GM23338 (cell line): ENCODE data around the gene DCDC1. TPM values are rescaled to one million over a fixed set of nuclear protein-coding genes. Genes with fewer than 3 reads are reported as not detected.

Source experiments
- ATAC-seq: fragments of 200-7000 bp; cut with Tn5 transposase; 3 replicates; pipeline ENCODE4 v1.9.1; 2020
- DNase-seq: peaks from one replicate; pipeline ENCODE4 v3.0.0-alpha.2; 2015; ENCODE audit warnings: low spot score
- H2AFZ ChIP-seq: fragments of 200-600 bp; sonication (generic); 2 replicates; pipeline ENCODE4 v1.8.0; 2016; ENCODE audit warnings: antibody characterized with exemption, mild to moderate bottlenecking, moderate library complexity
- H3F3A ChIP-seq: fragments of 200-600 bp; sonication (generic); replicated peaks from 2 replicates; pipeline ENCODE4 v1.8.0; 2017; ENCODE audit warnings: antibody characterized with exemption, mixed run types, low read depth
- H3K27ac ChIP-seq: fragments of 200-600 bp; sonication (generic); 2 replicates; pipeline ENCODE4 v1.6.1; 2016; ENCODE audit warnings: low read depth
- H3K27me3 ChIP-seq: fragments of 200-600 bp; sonication (generic); 2 replicates; pipeline ENCODE4 v1.8.0; 2016; ENCODE audit warnings: mild to moderate bottlenecking, mixed run types, moderate library complexity; ENCODE audit not compliant: insufficient read depth
- H3K36me3 ChIP-seq: fragments of 200-600 bp; sonication (generic); 2 replicates; pipeline ENCODE4 v1.8.0; 2016; ENCODE audit warnings: mild to moderate bottlenecking; ENCODE audit not compliant: insufficient read depth
- H3K4me1 ChIP-seq: fragments of 200-600 bp; sonication (generic); 2 replicates; pipeline ENCODE4 v1.8.0; 2016; ENCODE audit warnings: mild to moderate bottlenecking, moderate library complexity; ENCODE audit not compliant: insufficient read depth
- H3K4me2 ChIP-seq: fragments of 200-600 bp; sonication (generic); 2 replicates; pipeline ENCODE4 v1.7.1; 2017; ENCODE audit warnings: mixed run types
- H3K4me3 ChIP-seq: fragments of 200-600 bp; sonication (generic); 2 replicates; pipeline ENCODE4 v1.6.1; 2016; ENCODE audit warnings: mixed run types
- H3K79me2 ChIP-seq: fragments of 200-600 bp; sonication (generic); replicated peaks from 2 replicates; pipeline ENCODE4 v1.8.0; 2017; ENCODE audit warnings: mild to moderate bottlenecking; ENCODE audit not compliant: insufficient read depth
- H3K9me2 ChIP-seq: fragments of 200-600 bp; sonication (generic); 2 replicates; pipeline ENCODE4 v1.8.0; 2017; ENCODE audit not compliant: insufficient read depth
- H4K20me1 ChIP-seq: fragments of 200-600 bp; sonication (generic); replicated peaks from 2 replicates; pipeline ENCODE4 v1.8.0; 2017; ENCODE audit warnings: mild to moderate bottlenecking; ENCODE audit not compliant: insufficient read depth
- H3K27ac Mint-ChIP-seq: 2 replicates; pipeline ENCODE4 v1.8.0; 2020; ENCODE audit warnings: inconsistent platforms, mild to moderate bottlenecking, moderate library complexity, mixed read lengths
- H3K27me3 Mint-ChIP-seq: 3 replicates; pipeline ENCODE4 v1.8.0; 2022; ENCODE audit warnings: low read depth, mild to moderate bottlenecking, moderate library complexity, mixed read lengths, inconsistent platforms; ENCODE audit not compliant: insufficient read depth, poor library complexity
- H3K36me3 Mint-ChIP-seq: 3 replicates; pipeline ENCODE4 v1.8.0; 2021; ENCODE audit warnings: low read depth, mild to moderate bottlenecking, inconsistent platforms, moderate library complexity, mixed read lengths
- H3K4me1 Mint-ChIP-seq: 3 replicates; pipeline ENCODE4 v1.8.0; 2020; ENCODE audit warnings: mild to moderate bottlenecking, inconsistent platforms, mixed read lengths
- H3K4me3 Mint-ChIP-seq: 3 replicates; pipeline ENCODE4 v1.8.0; 2021; ENCODE audit warnings: moderate library complexity, mild to moderate bottlenecking, inconsistent platforms, mixed read lengths
- H3K9me3 Mint-ChIP-seq: 3 replicates; pipeline ENCODE4 v1.8.0; 2020; ENCODE audit warnings: moderate library complexity, mild to moderate bottlenecking, inconsistent platforms, mixed read lengths
- CREB1 ChIP-seq: fragments of 250-450 bp; sonication (Bioruptor Pico); IDR thresholded peaks from 2 replicates; pipeline ENCODE4 v1.5.0; 2020; ENCODE audit warnings: low read depth, mild to moderate bottlenecking, moderate library complexity
- ETS1 ChIP-seq: IDR thresholded peaks from 2 replicates; pipeline ENCODE4 v1.6.1; 2016; ENCODE audit warnings: antibody characterized with exemption
- EZH2phosphoT487 ChIP-seq: fragments of 200-600 bp; sonication (generic); IDR thresholded peaks from one replicate; pipeline ENCODE4 v1.8.1; 2018; ENCODE audit warnings: antibody characterized with exemption; ENCODE audit not compliant: unreplicated experiment
- NANOG ChIP-seq: IDR thresholded peaks from 2 replicates; pipeline ENCODE4 v1.6.1; 2016; ENCODE audit warnings: antibody characterized with exemption, borderline replicate concordance
- POLR2AphosphoS5 ChIP-seq: IDR thresholded peaks from 2 replicates; pipeline ENCODE4 v1.6.1; 2016; ENCODE audit warnings: antibody characterized with exemption, low read depth
- STAT1 ChIP-seq: IDR thresholded peaks from one replicate; pipeline ENCODE4 v1.6.1; 2016; ENCODE audit warnings: antibody characterized with exemption; ENCODE audit not compliant: unreplicated experiment
- ZNF114 ChIP-seq: fragments of 250-450 bp; sonication (Bioruptor Pico); IDR thresholded peaks from 2 replicates; pipeline ENCODE4 v1.5.0; 2020; ENCODE audit warnings: mild to moderate bottlenecking, moderate library complexity
- ZNF331 ChIP-seq: fragments of 250-450 bp; sonication (Bioruptor Pico); IDR thresholded peaks from 2 replicates; pipeline ENCODE4 v1.5.0; 2020; ENCODE audit warnings: low read depth, mild to moderate bottlenecking, moderate library complexity
- ZNF462 ChIP-seq: fragments of 250-450 bp; sonication (Bioruptor Pico); IDR thresholded peaks from 2 replicates; pipeline ENCODE4 v1.5.0; 2020; ENCODE audit warnings: mild to moderate bottlenecking, moderate library complexity
- polyA plus RNA-seq: library from polyadenylated mRNA; unstranded; fragments of >200 nt; fragmentation: Nextera tagmentation; extraction: Ambion mirVana; gene quantifications from 2 replicates; pipeline ENCODE4 v1.2.1, GENCODE V29; 2016
- total RNA-seq: library from RNA; depleted of rRNA; stranded (reverse); fragments of >200 nt; shearing (Covaris generic); gene quantifications from 2 replicates; pipeline ENCODE4 v1.2.3, GENCODE V29; 2014

The DCDC1 gene
- total and polyA plus RNA-seq, 2 experiments from 2014 or later, result 0.56 to 0.58 TPM

GRCh38 chr11:31254415-31254814 lies 115.1 kb downstream of the DCDC1 start (continued):
- no peak for TF ChIP-seq ZNF462 (CRISPR knock-in tag)
- TF ChIP-seq ZNF331 (CRISPR knock-in tag), result no peak

- Histone ChIP-seq H3K9me2 (no peaks in the 10 kb centered on the region), H2AFZ (no peak overlapping the region), H3K27me3 (no peaks in the 10 kb centered on the region), H4K20me1 (no peaks in the 10 kb centered on the region), H3K27ac (no peak overlapping the region), H3K4me2 (peak overlapping the region; percentile 56), H3K4me3 (no peak overlapping the region), H3K4me1 (peaks cover 26% of the 10 kb centered on the region), H3F3A (no peaks in the 10 kb centered on the region), H3K36me3 (no peaks in the 10 kb centered on the region), H3K79me2 (no peaks in the 10 kb centered on the region)
- DNase-seq (no peak), ATAC-seq (no peak)
- H3K36me3 Mint-ChIP-seq, result no peaks in the 10 kb centered on the region
- no peaks in the 10 kb centered on the region for H3K27me3 Mint-ChIP-seq
- H3K27ac Mint-ChIP-seq, result no peak overlapping the region
- no peaks in the 10 kb centered on the region for H3K9me3 Mint-ChIP-seq
- H3K4me1 Mint-ChIP-seq, result peaks cover 35% of the 10 kb centered on the region
- H3K4me3 Mint-ChIP-seq, result no peak overlapping the region
- TF ChIP-seq ZNF462 (CRISPR knock-in tag) (no peak), ETS1 (no peak), STAT1 (no peak), POLR2AphosphoS5 (no peak), CREB1 (no peak), ZNF331 (CRISPR knock-in tag) (no peak), EZH2phosphoT487 (no peak), NANOG (no peak), ZNF114 (CRISPR knock-in tag) (no peak)
Observed at GRCh38 chr11:31248768-31249167, 120.8 kb downstream of the DCDC1 start.
